ENCODE measurements around the gene FIZ1.

DNA sequence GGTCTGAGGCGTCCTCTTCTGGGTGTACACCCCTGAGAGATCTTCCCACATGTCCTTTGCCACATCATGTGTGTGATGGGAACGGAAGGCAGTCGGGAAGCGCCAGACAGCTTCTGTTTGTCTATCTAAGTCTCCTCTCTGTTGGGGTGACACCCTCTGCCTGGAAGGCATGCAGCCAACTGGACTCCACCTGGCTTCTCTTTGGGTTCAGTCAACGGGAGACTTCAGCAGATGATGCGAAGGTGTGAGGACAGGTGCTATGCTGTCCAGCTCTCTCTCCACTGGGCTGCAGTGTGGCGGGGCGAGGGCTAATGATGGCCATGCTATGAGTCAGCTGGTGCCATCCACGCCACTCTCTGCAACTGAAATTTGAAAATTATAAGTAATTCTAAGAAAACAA, 39.6 kb downstream of the FIZ1 start:
- TF ChIP-seq CTCF (IDR thresholded peaks at IDR 0.05) (no peak), POLR2AphosphoS5 (IDR thresholded peaks at IDR 0.05) (no peak), POLR2A (IDR thresholded peaks at IDR 0.05) (no peak)

All from sigmoid colon (tissue), 4 donors.